ENCODE data around the gene CLSTN2. TPM values are rescaled to one million over a fixed set of nuclear protein-coding genes. Genes with fewer than 3 reads are reported as not detected.
A peak's percentile ranks its signal among the peaks of the same experiment; 100 is the strongest.

The CLSTN2 gene
- total RNA-seq, 1 experiment from 2014 or later: not detected

- no peak for TF ChIP-seq EZH2 (IDR thresholded peaks at IDR 0.05; ENCODE audit: low read depth)
- no peak for TF ChIP-seq CTCF (conservative IDR thresholded peaks at IDR 0.05)
- H3K9me2 ChIP-seq (ENCODE audit: insufficient read depth): no peaks in the 10 kb centered on the region
- H4K20me1 ChIP-seq (ENCODE audit: insufficient read depth): no peaks in the 10 kb centered on the region
- H3K4me2 ChIP-seq: no peak overlapping the region
- H3K27me3 ChIP-seq (ENCODE audit: insufficient read depth, low read depth): no peaks in the 10 kb centered on the region
- no peak overlapping the region for H3K4me3 ChIP-seq
- no peaks in the 10 kb centered on the region for H3K79me2 ChIP-seq (ENCODE audit: low read depth)
- CTCF ChIA-PET: no interaction called here
- POLR2A ChIA-PET (ENCODE audit: unreplicated experiment): no interaction called here
- peaks cover 19% of the 10 kb centered on the region; the same call in 1 of the 2 replicates for H3F3A ChIP-seq (ENCODE audit: insufficient read depth, low read depth)
- intact Hi-C loops (cut with micrococcal nuclease; ENCODE audit: unreplicated experiment): no loop called here
- no peaks in the 10 kb centered on the region for H3K9me3 ChIP-seq (ENCODE audit: insufficient read depth, low read depth)
- no peaks in the 10 kb centered on the region for H3K36me3 ChIP-seq (ENCODE audit: low read depth)
- H2AFZ ChIP-seq: no peak overlapping the region
- no TSS peak for BruUV-seq (replicated peaks)
- H3K4me1 ChIP-seq (replicated peaks; ENCODE audit: insufficient read depth): peaks cover 44% of the 10 kb centered on the region
- no peak overlapping the region for H3K27ac ChIP-seq
- DNase-seq: no peak
Measured at GRCh38 chr3:140470962-140471361, 536.0 kb downstream of the CLSTN2 start.

- no peaks in the 10 kb centered on the region for H4K20me1 ChIP-seq (ENCODE audit: insufficient read depth)
- H3K9me2 ChIP-seq (ENCODE audit: insufficient read depth): no peaks in the 10 kb centered on the region
- H3K27ac ChIP-seq: no peak overlapping the region
- DNase-seq: peak in 1 of 2 experiments; percentile 56
- no peaks in the 10 kb centered on the region for H3K9me3 ChIP-seq (ENCODE audit: insufficient read depth, low read depth)
- H3K4me2 ChIP-seq: peak overlapping the region; percentile 13
- H2AFZ ChIP-seq: no peak overlapping the region; the same call in 1 of the 2 replicates
- H3K4me3 ChIP-seq: no peak overlapping the region
- no peaks in the 10 kb centered on the region for H3K27me3 ChIP-seq (ENCODE audit: insufficient read depth, low read depth)
- BruUV-seq (replicated peaks): no TSS peak
- intact Hi-C loops (cut with micrococcal nuclease; ENCODE audit: unreplicated experiment): no loop called here
- ChIA-PET CTCF (no interaction called here), POLR2A (ENCODE audit: unreplicated experiment) (no interaction called here)
- peaks cover 8% of the 10 kb centered on the region; the same call in 1 of the 2 replicates for H3F3A ChIP-seq (ENCODE audit: insufficient read depth, low read depth)
- H3K36me3 ChIP-seq (ENCODE audit: low read depth): no peaks in the 10 kb centered on the region
- TF ChIP-seq EZH2 (IDR thresholded peaks at IDR 0.05; ENCODE audit: low read depth): no peak
- TF ChIP-seq CTCF (conservative IDR thresholded peaks at IDR 0.05): no peak
- H3K79me2 ChIP-seq (ENCODE audit: low read depth): no peaks in the 10 kb centered on the region
- peaks cover 29% of the 10 kb centered on the region for H3K4me1 ChIP-seq (replicated peaks; ENCODE audit: insufficient read depth)
Measured at GRCh38 chr3:140472306-140473020, 537.5 kb downstream of the CLSTN2 start.

- TF ChIP-seq CTCF (conservative IDR thresholded peaks at IDR 0.05) (no peak), EZH2 (IDR thresholded peaks at IDR 0.05; ENCODE audit: low read depth) (no peak)
- Histone ChIP-seq H3F3A (ENCODE audit: insufficient read depth, low read depth) (no peaks in the 10 kb centered on the region), H3K4me1 (replicated peaks; ENCODE audit: insufficient read depth) (peaks cover 1% of the 10 kb centered on the region), H3K9me3 (ENCODE audit: insufficient read depth, low read depth) (peaks cover 4% of the 10 kb centered on the region; the same call in 1 of the 2 replicates), H3K4me2 (no peak overlapping the region), H2AFZ (no peak overlapping the region), H4K20me1 (ENCODE audit: insufficient read depth) (no peaks in the 10 kb centered on the region), H3K4me3 (no peak overlapping the region), H3K79me2 (ENCODE audit: low read depth) (no peaks in the 10 kb centered on the region), H3K27ac (no peak overlapping the region), H3K9me2 (ENCODE audit: insufficient read depth) (no peaks in the 10 kb centered on the region), H3K27me3 (ENCODE audit: insufficient read depth, low read depth) (no peaks in the 10 kb centered on the region), H3K36me3 (ENCODE audit: low read depth) (no peaks in the 10 kb centered on the region)
- no TSS peak for BruUV-seq (replicated peaks)
- CTCF ChIA-PET: no interaction called here
- POLR2A ChIA-PET (ENCODE audit: unreplicated experiment): no interaction called here
- intact Hi-C loops (cut with micrococcal nuclease; ENCODE audit: unreplicated experiment): no loop called here
- DNase-seq: no peak
Measured at GRCh38 chr3:140487566-140487965, 552.6 kb downstream of the CLSTN2 start.

All from PC-9 (cell line).